Measurements from ENCODE around the gene MCCC1. TPM values are rescaled to one million over a fixed set of nuclear protein-coding genes. Genes with fewer than 3 reads are reported as not detected.

MCCC1 gene
- total and polyA plus RNA-seq, 2 of the 13 experiments (the other 11 are each of a cell fraction or from before 2014, with no cell fraction given), result 11.7 to 30.1 TPM

DNA sequence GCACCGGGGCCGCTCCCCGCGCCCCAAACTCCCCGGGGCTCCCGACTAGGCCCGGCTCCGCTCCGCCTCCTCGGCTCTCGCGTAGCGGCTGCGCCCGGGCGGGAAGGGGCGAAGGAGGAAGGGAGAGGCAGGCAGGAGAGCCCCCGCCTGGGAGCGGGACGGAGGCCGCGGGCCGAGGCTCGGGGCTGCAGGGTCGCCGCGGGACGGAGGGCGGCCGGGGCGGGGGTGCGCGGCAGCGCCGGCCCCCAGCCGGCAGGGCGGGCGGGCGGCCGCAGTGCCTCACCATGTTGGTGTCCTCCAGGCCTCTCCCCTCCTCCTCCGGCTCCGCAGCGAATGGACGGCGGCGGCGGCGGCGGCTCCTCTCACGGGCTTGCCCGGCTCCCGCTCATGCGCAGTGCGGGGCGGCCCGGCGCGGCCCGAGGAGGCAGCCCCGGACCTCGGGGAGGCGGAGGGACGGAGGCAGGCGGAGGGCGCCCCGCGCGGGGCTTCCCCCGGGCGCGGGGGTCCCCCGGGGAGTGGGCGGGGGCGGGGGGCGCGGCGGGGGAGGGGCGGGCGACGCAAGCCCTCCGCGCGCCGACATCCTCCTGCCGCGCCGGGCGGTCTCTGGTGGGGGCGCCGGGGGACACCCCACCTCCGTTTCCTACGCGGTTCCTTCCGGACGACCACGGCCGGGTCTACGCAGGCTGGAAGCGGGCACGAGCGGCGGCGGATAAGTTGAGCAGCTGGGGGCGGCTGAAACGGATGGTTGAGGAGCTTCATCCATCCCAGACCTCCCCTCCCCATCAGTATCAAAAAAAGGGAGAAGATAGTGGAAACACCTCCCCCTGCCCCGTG lies 118.9 kb downstream of the MCCC1 start, which contains the start of gene DCUN1D1 (continued):
- TF ChIP-seq, protein P1, sequence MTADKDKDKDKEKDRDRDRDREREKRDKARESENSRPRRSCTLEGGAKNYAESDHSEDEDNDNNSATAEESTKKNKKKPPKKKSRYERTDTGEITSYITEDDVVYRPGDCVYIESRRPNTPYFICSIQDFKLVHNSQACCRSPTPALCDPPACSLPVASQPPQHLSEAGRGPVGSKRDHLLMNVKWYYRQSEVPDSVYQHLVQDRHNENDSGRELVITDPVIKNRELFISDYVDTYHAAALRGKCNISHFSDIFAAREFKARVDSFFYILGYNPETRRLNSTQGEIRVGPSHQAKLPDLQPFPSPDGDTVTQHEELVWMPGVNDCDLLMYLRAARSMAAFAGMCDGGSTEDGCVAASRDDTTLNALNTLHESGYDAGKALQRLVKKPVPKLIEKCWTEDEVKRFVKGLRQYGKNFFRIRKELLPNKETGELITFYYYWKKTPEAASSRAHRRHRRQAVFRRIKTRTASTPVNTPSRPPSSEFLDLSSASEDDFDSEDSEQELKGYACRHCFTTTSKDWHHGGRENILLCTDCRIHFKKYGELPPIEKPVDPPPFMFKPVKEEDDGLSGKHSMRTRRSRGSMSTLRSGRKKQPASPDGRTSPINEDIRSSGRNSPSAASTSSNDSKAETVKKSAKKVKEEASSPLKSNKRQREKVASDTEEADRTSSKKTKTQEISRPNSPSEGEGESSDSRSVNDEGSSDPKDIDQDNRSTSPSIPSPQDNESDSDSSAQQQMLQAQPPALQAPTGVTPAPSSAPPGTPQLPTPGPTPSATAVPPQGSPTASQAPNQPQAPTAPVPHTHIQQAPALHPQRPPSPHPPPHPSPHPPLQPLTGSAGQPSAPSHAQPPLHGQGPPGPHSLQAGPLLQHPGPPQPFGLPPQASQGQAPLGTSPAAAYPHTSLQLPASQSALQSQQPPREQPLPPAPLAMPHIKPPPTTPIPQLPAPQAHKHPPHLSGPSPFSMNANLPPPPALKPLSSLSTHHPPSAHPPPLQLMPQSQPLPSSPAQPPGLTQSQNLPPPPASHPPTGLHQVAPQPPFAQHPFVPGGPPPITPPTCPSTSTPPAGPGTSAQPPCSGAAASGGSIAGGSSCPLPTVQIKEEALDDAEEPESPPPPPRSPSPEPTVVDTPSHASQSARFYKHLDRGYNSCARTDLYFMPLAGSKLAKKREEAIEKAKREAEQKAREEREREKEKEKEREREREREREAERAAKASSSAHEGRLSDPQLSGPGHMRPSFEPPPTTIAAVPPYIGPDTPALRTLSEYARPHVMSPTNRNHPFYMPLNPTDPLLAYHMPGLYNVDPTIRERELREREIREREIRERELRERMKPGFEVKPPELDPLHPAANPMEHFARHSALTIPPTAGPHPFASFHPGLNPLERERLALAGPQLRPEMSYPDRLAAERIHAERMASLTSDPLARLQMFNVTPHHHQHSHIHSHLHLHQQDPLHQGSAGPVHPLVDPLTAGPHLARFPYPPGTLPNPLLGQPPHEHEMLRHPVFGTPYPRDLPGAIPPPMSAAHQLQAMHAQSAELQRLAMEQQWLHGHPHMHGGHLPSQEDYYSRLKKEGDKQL (CRISPR knock-in tag; IDR thresholded peaks at IDR 0.05; ENCODE audit: low read depth), result no peak
- TF ChIP-seq, protein P2, sequence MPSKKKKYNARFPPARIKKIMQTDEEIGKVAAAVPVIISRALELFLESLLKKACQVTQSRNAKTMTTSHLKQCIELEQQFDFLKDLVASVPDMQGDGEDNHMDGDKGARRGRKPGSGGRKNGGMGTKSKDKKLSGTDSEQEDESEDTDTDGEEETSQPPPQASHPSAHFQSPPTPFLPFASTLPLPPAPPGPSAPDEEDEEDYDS (CRISPR knock-in tag; IDR thresholded peaks at IDR 0.05), result peak; percentile 25; the same call in 1 of the 2 replicates
- 0 out of 2 replicates have a peak, but pooled peaks have one; percentile 13 for TF ChIP-seq BRD4 (CRISPR knock-in tag; IDR thresholded peaks at IDR 0.05)
- TF ChIP-seq SALL1 (CRISPR knock-in tag; IDR thresholded peaks at IDR 0.05), result peak; percentile 17; the same call in 1 of the 2 replicates
- peak; percentile 85 for TF ChIP-seq ZFY (CRISPR knock-in tag; IDR thresholded peaks at IDR 0.05)
- TF ChIP-seq POLR2A (IDR thresholded peaks at IDR 0.05; ENCODE audit: insufficient read depth in 1 of 2, low read depth in 2 of 2, low read length in 2 of 2), result peak; percentile 24 to 75; a peak in 3 of 4 replicates
- TF ChIP-seq KLF12 (CRISPR knock-in tag; IDR thresholded peaks at IDR 0.05; ENCODE audit: borderline replicate concordance), result 0 out of 2 replicates have a peak, but pooled peaks have one; percentile 32
- peak; percentile 79 for TF ChIP-seq HNRNPLL (IDR thresholded peaks at IDR 0.05; ENCODE audit: low read depth, low read length, poor library complexity, severe bottlenecking)
- peak; percentile 33 for TF ChIP-seq AGO2 (optimal IDR thresholded peaks at IDR 0.05; ENCODE audit: low read depth, low read length)
- TF ChIP-seq MED1 (CRISPR knock-in tag; IDR thresholded peaks at IDR 0.05), result 0 out of 2 replicates have a peak, but pooled peaks have one; percentile 20
- no peak for TF ChIP-seq MEF2D (CRISPR knock-in tag; IDR thresholded peaks at IDR 0.05)
- no peak for TF ChIP-seq SP140L (CRISPR knock-in tag; IDR thresholded peaks at IDR 0.05; ENCODE audit: borderline replicate concordance)
- TF ChIP-seq ZNF777 (CRISPR knock-in tag; IDR thresholded peaks at IDR 0.05), result peak; percentile 50; the same call in 1 of the 2 replicates
- peak; percentile 82 for TF ChIP-seq RBFOX2 (IDR thresholded peaks at IDR 0.05; ENCODE audit: low read depth, low read length)
- peak; percentile 33; the same call in 1 of the 2 replicates for TF ChIP-seq HOXA3 (CRISPR knock-in tag; IDR thresholded peaks at IDR 0.05)
- TF ChIP-seq REL (CRISPR knock-in tag; conservative IDR thresholded peaks at IDR 0.05), result no peak
- TF ChIP-seq, protein P3, sequence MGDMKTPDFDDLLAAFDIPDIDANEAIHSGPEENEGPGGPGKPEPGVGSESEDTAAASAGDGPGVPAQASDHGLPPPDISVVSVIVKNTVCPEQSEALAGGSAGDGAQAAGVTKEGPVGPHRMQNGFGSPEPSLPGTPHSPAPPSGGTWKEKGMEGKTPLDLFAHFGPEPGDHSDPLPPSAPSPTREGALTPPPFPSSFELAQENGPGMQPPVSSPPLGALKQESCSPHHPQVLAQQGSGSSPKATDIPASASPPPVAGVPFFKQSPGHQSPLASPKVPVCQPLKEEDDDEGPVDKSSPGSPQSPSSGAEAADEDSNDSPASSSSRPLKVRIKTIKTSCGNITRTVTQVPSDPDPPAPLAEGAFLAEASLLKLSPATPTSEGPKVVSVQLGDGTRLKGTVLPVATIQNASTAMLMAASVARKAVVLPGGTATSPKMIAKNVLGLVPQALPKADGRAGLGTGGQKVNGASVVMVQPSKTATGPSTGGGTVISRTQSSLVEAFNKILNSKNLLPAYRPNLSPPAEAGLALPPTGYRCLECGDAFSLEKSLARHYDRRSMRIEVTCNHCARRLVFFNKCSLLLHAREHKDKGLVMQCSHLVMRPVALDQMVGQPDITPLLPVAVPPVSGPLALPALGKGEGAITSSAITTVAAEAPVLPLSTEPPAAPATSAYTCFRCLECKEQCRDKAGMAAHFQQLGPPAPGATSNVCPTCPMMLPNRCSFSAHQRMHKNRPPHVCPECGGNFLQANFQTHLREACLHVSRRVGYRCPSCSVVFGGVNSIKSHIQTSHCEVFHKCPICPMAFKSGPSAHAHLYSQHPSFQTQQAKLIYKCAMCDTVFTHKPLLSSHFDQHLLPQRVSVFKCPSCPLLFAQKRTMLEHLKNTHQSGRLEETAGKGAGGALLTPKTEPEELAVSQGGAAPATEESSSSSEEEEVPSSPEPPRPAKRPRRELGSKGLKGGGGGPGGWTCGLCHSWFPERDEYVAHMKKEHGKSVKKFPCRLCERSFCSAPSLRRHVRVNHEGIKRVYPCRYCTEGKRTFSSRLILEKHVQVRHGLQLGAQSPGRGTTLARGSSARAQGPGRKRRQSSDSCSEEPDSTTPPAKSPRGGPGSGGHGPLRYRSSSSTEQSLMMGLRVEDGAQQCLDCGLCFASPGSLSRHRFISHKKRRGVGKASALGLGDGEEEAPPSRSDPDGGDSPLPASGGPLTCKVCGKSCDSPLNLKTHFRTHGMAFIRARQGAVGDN (CRISPR knock-in tag; IDR thresholded peaks at IDR 0.05), result peak; percentile 64; the same call in 1 of the 2 replicates
- 0 out of 2 replicates have a peak, but pooled peaks have one; percentile 11 for TF ChIP-seq MYC (CRISPR knock-in tag; IDR thresholded peaks at IDR 0.05; ENCODE audit: borderline replicate concordance)
- TF ChIP-seq KLF6 (CRISPR knock-in tag; IDR thresholded peaks at IDR 0.05), result peak; percentile 46; the same call in 1 of the 2 replicates
- TF ChIP-seq ZSCAN25 (CRISPR knock-in tag; IDR thresholded peaks at IDR 0.05), result 0 out of 2 replicates have a peak, but pooled peaks have one; percentile 39

Data from HepG2 (cell line).